ENCODE results near the gene VSIG10.

VSIG10 gene

DNA sequence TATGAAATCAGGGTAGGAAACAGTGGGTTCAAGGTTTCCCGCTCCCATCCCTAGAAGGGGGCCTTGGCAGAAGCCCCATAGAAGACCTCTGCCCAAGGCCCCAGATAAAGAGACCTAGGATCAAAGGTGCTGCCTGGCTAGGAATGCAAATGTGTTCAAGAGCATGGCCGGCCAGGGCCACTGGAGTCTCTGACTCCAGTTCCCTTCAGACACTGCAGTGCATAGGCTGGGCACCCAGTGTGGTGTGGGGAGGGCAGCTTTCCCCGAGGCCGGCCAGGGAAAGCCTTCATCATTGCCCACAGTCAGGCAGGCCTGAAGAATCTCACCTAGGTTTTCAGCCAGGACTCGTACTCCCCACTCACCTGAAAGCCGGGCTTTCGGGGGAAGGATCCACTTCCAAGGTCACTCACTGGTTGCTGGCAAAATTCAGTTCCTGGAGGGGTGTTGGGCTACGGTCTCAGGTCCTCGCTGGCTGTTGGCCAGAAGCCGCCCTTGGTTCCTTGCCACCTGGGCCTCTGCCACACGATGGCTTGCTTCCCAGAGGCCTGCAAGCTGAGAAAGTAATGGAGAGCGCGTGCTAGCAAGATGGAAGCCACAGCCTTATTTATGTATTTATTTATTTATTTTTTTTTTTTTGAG lies 22.4 kb upstream of the VSIG10 start:
- in situ Hi-C loops (cut with MboI; ENCODE audit: low pct_unique_long_range_greater_than_20kb, low sequenced_read_pairs, unreplicated experiment): no loop called here
- DNase-seq (ENCODE audit: low spot score): no peak
- TF ChIP-seq, protein P1, sequence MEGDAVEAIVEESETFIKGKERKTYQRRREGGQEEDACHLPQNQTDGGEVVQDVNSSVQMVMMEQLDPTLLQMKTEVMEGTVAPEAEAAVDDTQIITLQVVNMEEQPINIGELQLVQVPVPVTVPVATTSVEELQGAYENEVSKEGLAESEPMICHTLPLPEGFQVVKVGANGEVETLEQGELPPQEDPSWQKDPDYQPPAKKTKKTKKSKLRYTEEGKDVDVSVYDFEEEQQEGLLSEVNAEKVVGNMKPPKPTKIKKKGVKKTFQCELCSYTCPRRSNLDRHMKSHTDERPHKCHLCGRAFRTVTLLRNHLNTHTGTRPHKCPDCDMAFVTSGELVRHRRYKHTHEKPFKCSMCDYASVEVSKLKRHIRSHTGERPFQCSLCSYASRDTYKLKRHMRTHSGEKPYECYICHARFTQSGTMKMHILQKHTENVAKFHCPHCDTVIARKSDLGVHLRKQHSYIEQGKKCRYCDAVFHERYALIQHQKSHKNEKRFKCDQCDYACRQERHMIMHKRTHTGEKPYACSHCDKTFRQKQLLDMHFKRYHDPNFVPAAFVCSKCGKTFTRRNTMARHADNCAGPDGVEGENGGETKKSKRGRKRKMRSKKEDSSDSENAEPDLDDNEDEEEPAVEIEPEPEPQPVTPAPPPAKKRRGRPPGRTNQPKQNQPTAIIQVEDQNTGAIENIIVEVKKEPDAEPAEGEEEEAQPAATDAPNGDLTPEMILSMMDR (IDR thresholded peaks at IDR 0.05; ENCODE audit: extremely low read depth, insufficient read depth, missing control alignments): no peak

DNA sequence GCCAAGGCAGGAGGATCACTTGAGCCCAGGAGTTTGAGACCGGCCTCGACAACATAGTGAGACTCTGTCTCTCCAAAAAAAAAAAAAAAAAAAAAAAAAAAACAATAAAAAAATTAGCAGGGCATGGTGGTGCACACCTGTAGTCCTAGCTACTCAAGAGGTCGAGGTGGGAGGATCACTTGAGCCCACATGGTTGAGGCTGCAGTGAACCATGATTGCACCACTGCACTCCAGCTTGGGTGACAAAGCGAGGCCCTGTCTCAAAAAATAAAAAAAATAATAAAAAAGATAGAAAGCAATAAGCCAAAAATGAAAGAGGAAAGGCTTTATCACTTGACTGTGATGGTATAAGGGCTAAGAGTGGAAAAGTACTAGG lies 21.9 kb upstream of the VSIG10 start:
- TF ChIP-seq, protein P1 (IDR thresholded peaks at IDR 0.05; ENCODE audit: extremely low read depth, insufficient read depth, missing control alignments): no peak
- DNase-seq (ENCODE audit: low spot score): no peak
- in situ Hi-C loops (cut with MboI; ENCODE audit: low pct_unique_long_range_greater_than_20kb, low sequenced_read_pairs, unreplicated experiment): no loop called here

DNA sequence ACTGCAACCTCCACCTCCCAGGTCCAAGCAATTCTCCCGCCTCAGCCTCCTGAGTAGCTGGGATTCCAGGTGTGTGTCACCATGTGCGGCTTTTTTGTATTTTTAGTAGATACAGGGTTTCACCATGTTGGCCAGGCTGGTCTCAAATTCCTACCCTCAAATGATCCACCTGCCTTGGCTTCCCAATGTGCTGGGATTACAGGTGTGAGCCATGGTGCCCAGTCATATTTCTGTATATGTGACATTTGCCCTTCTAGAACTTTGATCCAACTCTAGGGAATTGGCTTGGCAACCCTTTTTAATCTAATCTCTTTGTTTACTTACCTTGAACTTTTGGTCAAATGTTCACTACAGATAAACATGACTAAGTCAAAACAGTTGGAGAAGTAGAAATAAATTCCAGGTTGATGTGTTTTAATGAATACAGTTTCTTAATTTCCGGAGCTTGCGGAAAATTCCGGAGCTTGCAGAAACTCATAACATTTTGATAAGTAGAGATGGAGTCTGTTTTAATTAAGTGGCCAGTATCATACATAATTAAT lies 20.6 kb upstream of the VSIG10 start:
- no peak for DNase-seq (ENCODE audit: low spot score)
- TF ChIP-seq, protein P1 (IDR thresholded peaks at IDR 0.05; ENCODE audit: extremely low read depth, insufficient read depth, missing control alignments): no peak
- in situ Hi-C loops (cut with MboI; ENCODE audit: low pct_unique_long_range_greater_than_20kb, low sequenced_read_pairs, unreplicated experiment): no loop called here

DNA sequence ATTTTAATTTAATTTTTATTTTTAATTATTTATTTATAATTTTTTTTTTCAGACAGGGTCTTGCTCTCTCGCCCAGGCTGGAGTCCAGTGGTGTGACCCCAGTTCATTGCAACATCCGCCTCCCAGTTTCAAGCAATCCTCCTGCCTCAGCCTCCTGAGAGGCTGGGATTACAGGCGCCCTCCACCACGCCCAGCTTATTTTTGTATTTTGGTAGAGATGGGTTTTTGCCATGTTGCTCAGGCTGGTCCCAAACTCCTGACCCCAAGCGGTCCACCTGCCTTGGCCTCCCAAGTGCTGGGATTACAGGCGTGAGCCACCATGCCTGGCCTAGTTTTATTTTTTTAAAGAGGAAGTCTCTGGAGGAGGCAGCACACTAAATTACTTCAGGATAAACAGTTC lies 18.5 kb upstream of the VSIG10 start:
- in situ Hi-C loops (cut with MboI; ENCODE audit: low pct_unique_long_range_greater_than_20kb, low sequenced_read_pairs, unreplicated experiment): no loop called here

DNA sequence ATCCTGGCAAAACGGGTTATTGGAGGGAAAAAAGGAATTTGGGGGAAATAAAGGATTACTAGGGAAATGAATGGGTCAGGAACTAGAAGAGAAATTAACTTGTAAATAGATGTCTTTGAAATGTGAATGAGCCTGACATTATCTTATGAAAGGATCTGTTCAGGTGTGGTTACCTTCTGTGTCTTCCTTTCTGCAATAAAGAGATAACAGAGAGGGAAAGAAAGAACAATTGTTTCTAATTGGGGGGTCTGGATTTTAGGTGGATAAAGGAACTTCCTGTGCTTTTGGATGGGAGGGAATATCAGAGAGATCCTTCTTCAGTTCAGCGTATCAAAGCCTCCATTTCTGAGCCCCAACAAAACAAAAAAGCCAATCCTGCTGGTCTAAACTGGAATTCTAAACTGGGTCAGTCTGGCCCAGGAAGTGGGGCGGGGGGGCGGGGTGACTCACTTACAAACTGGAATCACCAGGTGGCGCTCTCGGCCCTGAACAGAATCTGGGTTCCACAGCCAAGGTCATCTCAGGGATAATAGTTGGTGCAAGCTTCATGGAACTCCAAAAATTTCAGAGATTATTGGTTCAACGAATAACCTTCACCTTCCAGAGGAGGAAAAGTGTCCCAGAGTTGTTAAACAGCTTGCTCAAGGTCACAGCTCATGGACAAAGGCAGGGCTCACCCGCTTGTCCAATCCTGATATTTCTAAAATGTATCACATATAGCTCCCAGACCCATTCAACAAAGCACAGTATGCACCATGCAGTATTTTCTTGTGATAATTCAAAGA lies 17.0 kb upstream of the VSIG10 start:
- in situ Hi-C loops (cut with MboI; ENCODE audit: low pct_unique_long_range_greater_than_20kb, low sequenced_read_pairs, unreplicated experiment): no loop called here
- TF ChIP-seq, protein P1 (IDR thresholded peaks at IDR 0.05; ENCODE audit: extremely low read depth, insufficient read depth, missing control alignments): peak; percentile 52
- peak; percentile 85 for DNase-seq (ENCODE audit: low spot score)

More for the DNA sequence above, 18.5 kb upstream of the VSIG10 start:
- no peak for DNase-seq (ENCODE audit: low spot score)
- TF ChIP-seq, protein P1 (IDR thresholded peaks at IDR 0.05; ENCODE audit: extremely low read depth, insufficient read depth, missing control alignments): no peak

DNA sequence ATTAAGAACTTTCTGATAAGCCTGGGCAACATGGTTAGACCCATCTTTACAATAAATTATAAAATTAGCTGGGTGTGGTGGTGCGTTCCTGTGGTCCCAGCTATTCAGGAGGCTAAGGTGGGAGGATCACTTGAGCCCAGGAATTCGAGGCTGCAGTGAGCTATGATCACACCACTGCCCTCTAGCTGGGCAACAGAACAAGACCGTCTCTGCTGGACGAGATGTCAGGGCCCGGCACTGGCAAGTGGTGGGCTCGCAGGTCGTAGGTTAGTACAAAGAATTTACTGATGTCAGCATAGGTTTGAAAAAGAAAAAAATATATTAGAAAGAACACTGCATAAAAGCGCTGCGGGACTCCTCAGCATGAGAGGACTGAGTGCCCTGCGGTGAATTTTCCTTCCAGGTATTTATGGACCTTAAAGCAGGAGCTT lies 15.7 kb upstream of the VSIG10 start:
- TF ChIP-seq, protein P1 (IDR thresholded peaks at IDR 0.05; ENCODE audit: extremely low read depth, insufficient read depth, missing control alignments): no peak
- in situ Hi-C loops (cut with MboI; ENCODE audit: low pct_unique_long_range_greater_than_20kb, low sequenced_read_pairs, unreplicated experiment): no loop called here
- no peak for DNase-seq (ENCODE audit: low spot score)

Measured in GM13977 (cell line).